HG02798 (cell line): Measurements from ENCODE around the gene TNNT1.

Experiments
- ATAC-seq: cut with Tn5 transposase; IDR thresholded peaks from one replicate; pipeline ENCODE4 v1.9.1; 2021; ENCODE audit warnings: mild to moderate bottlenecking; ENCODE audit not compliant: unreplicated experiment, poor library complexity

TNNT1 gene

GRCh38 chr19:55146078-55146704, 2.8 kb downstream of the TNNT1 start:
- ATAC-seq: no peak

- ATAC-seq: no peak
Observed at GRCh38 chr19:55145232-55145631, 3.8 kb downstream of the TNNT1 start.

GRCh38 chr19:55141696-55142095, 7.3 kb downstream of the TNNT1 start:
- no peak for ATAC-seq

DNA sequence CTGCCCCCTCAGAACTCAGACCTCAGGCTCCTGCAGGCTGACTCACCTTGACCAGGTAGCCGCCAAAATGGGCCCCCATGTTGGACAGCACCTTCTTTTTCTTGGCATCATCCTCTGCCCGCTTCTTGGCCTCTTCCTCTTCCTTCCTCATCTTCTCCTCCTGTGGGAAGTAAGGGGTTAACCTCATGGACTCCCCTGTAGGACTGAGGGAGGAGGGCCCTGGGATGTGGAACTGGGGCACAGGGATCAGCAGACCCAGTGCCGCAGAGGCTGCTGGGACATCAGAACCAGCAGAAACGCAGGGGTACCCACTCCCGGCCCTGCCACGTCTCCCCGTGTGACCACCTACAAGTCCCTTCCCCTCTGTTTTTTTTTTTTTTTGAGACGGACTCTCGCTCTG, 11.1 kb downstream of the TNNT1 start:
- no peak for ATAC-seq

DNA sequence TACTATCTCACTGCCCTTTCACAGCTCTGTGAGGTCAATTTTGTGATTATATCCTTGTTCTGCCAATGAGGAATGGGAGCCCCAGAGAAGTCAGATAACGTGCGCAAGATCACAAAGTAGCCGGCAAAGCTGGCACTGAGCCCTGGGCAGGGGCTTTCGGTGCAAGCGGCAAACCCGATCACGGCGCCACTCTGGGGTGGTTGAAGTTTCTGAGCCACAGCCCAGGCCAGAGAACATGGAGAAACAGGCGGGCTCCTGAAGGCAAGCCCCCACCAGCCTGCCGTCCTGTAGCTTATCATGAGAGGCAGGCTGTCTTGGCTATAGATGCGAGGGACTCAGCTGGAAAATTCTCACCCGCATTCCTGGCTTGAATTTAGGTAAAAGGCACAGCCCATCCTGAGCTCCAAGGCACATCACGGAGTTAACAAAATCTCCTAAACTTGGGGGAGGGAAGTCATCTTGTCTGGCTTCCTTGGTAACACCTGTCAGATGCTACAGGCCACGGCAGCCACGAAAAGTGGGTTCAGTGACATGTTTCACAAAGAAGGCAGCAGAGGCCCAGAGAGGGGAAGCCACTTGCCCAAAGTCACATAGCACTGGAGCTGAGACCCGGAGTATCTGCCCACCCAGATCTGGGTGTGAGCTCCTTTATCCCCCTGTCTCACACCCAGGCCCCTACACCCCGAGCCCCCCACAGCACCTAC, 12.5 kb downstream of the TNNT1 start:
- ATAC-seq: no peak

- ATAC-seq: no peak
Observed at GRCh38 chr19:55134736-55135135, 14.3 kb downstream of the TNNT1 start.

DNA sequence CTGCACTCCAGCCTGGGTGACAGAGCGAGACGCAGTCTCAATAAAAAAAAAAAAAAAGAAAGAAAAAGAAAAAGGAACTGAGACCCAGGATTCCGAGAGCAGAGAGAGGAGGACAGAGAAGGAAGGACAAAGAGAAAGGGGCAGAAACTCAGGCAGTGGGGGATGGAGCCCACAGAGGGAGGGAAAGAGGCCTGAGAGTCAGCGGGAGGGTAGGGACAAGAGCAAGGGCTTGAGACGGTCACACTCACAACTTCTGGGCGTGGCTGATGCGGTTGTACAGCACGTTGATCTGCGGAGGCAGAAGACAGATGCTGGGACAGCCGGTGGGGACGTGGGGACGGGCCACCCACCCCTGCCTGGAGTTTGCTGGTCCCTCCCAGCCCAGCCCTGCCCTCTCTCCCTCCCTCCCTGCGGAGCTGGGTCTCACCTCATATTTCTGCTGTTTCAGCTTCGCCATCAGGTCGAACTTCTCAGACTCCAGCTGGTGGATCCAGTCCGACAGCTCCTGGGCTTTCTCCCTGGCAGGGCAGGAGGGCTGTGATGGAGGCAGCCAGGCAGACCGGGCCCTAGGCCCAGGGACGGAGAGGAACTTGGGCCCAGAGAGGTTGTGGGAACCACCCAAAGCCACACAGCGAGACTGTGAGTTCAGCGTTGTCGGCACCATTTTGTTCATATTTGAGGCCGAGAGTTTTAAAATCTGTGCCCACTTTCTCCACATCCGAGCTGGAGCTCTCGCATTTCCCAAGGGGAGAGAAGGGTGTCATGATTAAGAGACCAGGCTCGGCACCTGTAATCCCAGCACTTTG, 15.2 kb downstream of the TNNT1 start:
- ATAC-seq: no peak

DNA sequence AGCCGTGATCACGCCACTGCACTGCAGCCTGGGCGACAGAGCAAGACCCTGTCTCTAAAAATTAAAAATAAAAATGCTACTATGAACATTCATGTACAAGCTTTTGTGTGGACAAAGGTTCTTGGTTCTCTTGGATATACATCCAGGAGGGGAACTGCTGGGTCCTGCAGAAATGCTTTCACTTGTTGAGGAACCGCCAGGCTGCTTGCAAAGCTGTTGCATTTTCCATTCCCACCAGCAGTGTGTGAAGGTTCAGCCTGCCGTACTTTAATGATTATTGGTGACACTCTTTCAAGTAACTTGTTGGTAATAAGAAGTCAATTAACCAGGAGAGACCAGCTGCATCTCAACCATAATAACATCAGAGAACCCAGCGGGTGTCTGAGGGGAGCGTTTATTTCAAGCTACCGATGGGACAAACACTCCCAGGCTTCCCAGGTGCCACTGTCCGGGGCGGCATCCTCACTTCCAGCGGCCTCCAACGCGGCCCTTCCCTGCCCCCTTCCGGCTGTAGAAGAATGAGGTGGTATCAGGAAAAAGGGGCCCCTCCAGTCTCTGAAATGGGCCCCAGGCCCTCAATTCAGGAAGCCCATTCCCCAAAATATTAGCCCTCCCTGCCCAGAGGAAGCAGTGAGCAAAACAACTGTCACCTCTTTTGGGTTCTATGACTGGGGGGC, 16.4 kb downstream of the TNNT1 start:
- no peak for ATAC-seq

GRCh38 chr19:55131421-55131820, 17.6 kb downstream of the TNNT1 start:
- ATAC-seq: no peak

GRCh38 chr19:55119053-55119452, 30.0 kb downstream of the TNNT1 start:
- no peak for ATAC-seq

GRCh38 chr19:55118401-55118991, 30.5 kb downstream of the TNNT1 start:
- ATAC-seq: no peak

DNA sequence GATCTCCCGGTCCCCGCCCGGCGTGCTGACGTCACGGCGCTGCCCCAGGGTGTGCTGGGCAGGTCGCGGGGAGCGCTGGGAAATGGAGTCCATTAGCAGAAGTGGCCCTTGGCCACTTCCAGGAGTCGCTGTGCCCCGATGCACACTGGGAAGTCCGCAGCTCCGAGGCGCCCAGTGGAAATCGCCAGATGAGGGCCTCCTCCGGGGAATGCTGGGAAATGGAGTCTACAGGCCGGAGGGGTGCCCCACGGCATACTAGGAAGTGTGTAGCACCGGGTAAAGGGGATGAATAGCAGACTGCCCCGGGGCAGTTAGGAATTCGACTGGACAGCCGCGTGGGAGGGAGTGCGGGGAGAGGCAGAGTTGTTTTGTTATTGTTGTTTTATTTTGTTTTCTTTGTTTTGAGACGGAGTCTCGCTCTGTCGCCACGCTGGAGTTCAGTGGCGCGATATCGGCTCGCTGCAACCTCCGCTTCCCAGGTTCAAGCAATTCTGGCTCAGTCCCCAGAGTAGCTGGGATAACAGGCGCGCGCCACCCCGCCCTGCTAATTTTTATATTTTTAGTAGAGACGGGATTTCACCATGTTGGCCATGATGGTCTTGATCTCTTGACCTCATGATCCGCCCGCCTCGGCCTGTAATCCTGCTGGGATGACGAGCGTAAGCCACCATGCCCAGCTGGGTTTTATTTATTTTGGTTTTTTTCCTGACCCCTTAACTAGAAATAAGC, 31.2 kb downstream of the TNNT1 start:
- peak; percentile 93 for ATAC-seq

DNA sequence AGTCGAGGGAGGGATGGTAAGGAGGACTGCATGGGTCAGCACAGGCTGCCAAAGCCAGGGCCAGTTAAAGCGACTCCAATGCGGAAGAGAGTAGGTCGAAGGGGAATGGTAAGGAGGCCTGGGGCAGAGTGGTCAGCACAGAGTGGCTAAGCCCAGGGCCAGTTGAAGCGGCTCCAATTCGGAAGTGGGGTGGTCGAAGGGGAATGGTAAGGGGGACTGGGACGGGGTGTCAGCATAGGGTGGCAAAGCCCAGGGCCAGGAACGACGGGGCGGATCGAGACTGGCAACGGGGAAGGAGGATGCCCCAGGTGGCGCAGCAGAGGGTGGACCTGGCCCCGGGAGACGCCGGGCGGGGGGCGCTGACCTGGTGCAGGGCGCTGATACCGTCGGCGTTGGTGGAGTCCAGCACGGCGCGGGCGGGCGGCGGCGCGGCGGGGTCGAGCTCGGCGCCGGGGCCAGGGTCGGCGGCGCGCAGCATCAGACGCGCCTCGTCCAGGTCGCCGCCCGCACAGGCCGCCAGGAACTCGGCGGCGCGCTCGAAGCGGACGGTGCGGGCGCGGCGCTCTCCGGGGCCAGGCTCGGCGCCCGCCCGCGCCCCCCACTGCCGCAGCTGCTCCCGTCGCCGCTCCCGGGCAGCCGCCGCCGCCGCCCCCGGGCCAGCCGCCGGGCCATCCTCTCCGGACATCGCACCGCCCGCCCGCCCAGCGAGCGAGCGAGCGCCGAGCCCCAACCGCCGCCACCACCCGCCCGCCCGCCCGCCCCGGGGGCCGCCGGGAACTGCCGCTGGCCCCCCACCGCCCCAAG, 31.9 kb downstream of the TNNT1 start, which contains the start of gene PPP1R12C:
TSS of gene PPP1R12C (minus strand) at position 779 of the 804 bp plus-strand sequence. CDS start at position 685, 94 bp downstream.
- ATAC-seq: peak; percentile 3

GRCh38 chr19:55116232-55116858, 32.7 kb downstream of the TNNT1 start:
- no peak for ATAC-seq

DNA sequence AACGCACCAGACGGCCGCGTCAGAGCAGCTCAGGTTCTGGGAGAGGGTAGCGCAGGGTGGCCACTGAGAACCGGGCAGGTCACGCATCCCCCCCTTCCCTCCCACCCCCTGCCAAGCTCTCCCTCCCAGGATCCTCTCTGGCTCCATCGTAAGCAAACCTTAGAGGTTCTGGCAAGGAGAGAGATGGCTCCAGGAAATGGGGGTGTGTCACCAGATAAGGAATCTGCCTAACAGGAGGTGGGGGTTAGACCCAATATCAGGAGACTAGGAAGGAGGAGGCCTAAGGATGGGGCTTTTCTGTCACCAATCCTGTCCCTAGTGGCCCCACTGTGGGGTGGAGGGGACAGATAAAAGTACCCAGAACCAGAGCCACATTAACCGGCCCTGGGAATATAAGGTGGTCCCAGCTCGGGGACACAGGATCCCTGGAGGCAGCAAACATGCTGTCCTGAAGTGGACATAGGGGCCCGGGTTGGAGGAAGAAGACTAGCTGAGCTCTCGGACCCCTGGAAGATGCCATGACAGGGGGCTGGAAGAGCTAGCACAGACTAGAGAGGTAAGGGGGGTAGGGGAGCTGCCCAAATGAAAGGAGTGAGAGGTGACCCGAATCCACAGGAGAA, 33.5 kb downstream of the TNNT1 start:
- ATAC-seq: no peak

- ATAC-seq: no peak
Observed at GRCh38 chr19:55114566-55115145, 34.4 kb downstream of the TNNT1 start.

DNA sequence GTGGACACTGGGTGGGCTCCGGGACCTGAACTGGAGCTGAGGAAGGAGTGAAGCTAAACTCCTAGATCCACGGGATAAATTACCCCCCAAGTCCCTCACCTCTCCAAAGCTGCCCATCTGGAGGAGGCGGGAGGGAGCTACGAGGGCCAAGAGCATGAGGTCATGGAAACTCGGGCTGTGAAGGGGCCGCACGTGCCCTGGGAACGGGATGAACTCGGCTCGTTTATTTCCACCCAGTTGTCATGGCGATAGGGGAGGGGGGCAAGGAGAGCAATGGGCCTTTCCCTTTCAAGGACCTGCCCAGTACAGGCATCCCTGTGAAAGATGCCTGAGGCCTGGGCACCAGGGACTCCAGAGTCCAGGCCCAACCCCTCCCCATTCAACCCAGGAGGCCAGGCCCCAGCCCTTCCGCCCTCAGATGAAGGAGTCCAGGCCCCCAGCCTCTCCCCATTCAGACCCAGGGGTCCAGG, 35.4 kb downstream of the TNNT1 start:
- ATAC-seq: no peak
